ENCODE results near the gene TXNDC16.

TXNDC16 gene

GRCh38 chr14:52447236-52447635 lies 105.1 kb downstream of the TXNDC16 start:
- no peak for DNase-seq (ENCODE audit: low read depth)

DNA sequence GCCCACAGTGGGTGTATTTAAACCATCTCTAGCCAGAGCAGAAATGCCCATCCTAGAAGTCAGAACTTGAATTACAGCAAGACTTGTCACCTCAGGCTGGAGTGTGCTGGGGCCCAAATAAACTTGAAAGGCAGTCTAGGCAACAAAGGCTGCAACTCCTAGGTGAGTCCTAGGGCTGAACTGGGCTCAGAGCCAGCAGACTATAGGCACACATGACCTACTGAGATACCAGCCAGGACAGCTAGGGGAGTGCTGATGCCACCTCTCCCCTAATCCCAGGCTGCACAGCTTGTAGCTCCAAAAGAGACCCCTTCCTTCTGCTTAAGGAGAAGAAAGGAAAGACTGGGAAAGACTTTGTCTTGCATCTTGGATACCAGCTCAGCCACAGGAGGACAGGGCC lies 106.0 kb downstream of the TXNDC16 start:
- DNase-seq (ENCODE audit: low read depth): no peak

GRCh38 chr14:52443506-52443905 lies 108.8 kb downstream of the TXNDC16 start:
- DNase-seq (ENCODE audit: low read depth): no peak

- DNase-seq (ENCODE audit: low read depth): no peak
Measured at GRCh38 chr14:52442602-52443001, 109.7 kb downstream of the TXNDC16 start.

GRCh38 chr14:52442166-52442565 lies 110.1 kb downstream of the TXNDC16 start:
- DNase-seq (ENCODE audit: low read depth): no peak

- DNase-seq (ENCODE audit: low read depth): no peak
Measured at GRCh38 chr14:52439476-52439875, 112.8 kb downstream of the TXNDC16 start.

DNA sequence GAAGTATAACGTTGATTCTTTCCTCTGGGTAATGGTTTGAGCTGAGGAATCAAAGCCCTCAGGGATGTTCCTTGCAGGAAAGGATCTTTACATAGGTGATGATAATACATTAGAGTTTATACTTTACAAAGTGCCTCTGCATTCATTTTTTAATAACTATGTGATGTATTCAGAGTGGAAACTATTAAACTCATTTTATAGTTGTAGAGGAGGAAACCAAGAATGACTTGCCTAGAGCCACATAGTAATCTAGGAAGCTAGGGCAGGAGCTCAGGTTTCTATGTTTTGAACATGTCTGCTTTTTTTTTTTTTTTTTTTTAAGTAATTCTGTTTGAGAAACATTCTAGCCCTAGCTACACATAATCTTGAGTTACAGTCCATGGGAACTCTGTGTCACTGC lies 117.3 kb downstream of the TXNDC16 start:
- DNase-seq (ENCODE audit: low read depth): no peak

DNA sequence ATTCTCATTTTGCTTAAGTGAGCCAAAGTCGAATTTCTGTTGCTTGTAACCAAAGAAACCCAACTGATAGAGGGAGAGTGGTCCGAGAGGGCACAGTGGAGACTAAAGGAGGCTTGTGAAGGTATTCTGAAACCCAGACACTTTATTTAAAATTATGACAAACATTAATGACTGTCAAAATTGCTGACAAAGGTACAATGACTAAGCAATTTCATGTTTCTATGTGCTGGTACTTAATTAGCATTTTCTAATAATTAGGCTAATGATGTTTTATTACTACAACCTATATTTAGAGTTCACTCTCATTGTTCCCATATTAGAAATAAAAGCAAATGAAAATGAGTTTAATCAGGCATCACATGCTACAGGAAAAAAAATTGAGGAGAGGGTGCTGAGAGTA lies 121.8 kb downstream of the TXNDC16 start:
- DNase-seq (ENCODE audit: low read depth): no peak

GRCh38 chr14:52429451-52429850 lies 122.9 kb downstream of the TXNDC16 start:
- no peak for DNase-seq (ENCODE audit: low read depth)

GRCh38 chr14:52427460-52427859 lies 124.8 kb downstream of the TXNDC16 start:
- no peak for DNase-seq (ENCODE audit: low read depth)

DNA sequence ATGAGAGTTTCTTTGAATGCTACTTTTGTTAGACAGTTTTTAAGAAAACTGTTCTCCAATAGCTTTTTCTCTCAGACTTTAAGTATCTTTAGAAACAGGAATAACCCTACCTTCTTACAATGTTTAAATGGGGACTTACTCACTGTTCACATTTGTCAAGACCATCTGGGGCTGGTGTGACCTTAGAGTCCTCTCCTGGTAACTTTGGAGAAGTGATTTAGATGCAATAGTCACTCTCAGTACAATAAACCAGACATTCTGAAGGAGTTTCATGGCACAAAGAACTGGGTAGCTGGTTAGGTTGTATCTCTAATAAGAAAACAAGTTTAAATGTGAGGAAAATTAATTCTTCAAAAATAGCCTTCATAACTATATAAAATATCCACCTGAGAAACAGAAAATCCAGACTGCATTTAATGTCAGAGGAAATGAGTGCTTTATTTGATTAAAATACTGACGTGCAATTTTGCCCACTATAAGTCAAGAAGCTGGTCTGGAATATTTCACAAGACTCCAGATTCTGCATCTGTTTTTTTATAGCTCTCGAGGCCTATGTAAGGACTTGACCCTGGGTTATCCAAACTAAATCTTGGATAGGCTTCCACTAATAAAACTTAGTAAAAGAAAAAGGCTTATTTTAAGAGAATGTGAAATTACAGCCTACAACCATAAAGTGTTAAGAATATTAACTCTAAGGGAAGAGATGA lies 129.5 kb downstream of the TXNDC16 start:
- DNase-seq (ENCODE audit: low read depth): no peak

GRCh38 chr14:52417139-52417538 lies 135.2 kb downstream of the TXNDC16 start:
- DNase-seq (ENCODE audit: low read depth): no peak

GRCh38 chr14:52413729-52414408 lies 138.4 kb downstream of the TXNDC16 start:
- DNase-seq (ENCODE audit: low read depth): no peak

- DNase-seq (ENCODE audit: low read depth): no peak
Measured at GRCh38 chr14:52412426-52412825, 139.9 kb downstream of the TXNDC16 start.

DNA sequence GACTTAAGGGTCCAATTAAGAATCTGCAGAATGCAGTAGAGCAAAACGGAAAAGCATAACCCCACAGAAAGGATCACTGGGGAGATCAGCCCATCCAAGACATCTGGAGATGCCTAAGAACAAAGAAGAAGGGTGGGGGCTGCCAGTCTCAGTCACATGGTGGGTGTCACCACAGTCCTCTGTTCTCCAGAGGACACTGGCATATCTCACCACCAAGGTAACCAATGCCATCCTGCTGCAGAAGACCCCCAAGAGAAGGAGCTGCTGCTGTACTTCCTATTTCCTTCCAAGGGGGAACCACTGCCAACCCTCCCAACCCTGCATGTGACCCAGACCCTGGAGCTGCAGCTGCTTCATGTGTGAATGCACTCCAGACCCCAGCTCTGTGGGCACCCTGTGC lies 147.0 kb downstream of the TXNDC16 start:
- DNase-seq (ENCODE audit: low read depth): no peak

DNA sequence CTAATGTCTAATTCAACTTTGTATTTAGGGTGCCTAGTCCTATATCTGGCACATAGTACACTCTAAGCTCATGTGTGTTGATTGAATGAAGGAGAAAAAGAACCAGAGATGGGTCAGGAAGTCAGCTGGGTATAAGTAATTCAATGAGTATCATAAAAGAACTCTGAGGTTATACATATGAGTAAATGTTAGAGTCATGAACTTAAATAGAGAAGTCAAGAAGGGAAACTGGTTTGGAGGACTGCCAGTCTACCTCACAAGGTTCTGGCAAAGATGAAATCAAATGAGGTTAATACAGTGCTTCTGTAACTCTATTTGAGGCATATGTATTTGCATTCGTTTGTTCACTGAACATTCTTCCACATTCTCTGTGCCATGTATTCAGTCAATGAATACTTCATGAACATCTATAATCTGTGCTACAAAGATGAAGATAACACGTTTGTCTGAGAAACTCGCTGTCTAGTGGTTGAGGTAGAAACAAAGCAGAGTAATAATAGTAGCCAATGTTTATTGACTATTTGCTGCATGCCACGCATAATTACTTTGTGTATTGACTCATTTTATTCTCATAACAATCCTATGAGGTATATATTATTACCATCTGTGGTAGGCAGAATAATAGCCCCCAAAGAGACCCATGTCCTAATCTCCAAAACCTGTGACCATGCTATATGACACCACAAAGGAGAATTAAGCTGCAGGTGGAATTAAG lies 149.3 kb downstream of the TXNDC16 start:
- no peak for DNase-seq (ENCODE audit: low read depth)

DNA sequence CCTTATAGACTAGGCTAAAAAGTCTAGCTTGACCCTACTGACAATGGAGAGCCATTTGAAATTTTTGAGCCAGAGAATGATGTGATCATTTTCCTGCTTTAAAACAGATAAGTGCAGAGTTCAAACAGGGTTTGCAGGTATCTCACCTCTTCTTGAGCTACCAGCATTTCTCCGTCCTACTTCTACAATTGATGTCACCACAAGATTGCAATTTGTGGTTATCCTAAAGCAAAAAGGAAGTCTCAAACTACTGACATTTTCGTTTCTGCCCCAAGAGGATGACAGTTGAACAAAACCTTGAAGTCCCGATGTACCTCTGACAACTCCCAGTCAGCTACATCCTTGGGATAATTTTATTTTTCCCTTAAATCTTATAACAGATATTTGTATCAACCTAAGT lies 151.5 kb downstream of the TXNDC16 start:
- DNase-seq (ENCODE audit: low read depth): no peak

GRCh38 chr14:52399921-52400595 lies 152.2 kb downstream of the TXNDC16 start:
- DNase-seq (ENCODE audit: low read depth): no peak

DNA sequence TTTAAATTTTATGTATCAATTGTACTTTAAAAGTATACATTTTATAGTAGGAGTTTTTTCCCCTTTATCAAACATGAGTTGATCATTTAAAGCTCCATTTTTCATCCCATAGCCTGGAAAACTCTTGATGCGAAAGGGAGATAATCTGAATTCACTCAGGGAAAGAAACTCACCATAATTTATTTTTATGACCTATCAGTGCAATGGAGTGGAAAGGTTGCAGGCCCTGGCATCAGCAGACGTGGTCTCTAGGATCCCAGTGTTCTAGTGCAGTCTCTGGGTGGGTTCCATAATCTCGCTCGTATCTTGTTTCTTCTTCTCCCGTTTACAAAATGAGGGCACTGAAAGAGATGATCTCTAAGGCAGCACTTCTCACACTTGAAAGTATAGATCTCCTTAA lies 153.2 kb downstream of the TXNDC16 start:
- DNase-seq (ENCODE audit: low read depth): no peak

DNA sequence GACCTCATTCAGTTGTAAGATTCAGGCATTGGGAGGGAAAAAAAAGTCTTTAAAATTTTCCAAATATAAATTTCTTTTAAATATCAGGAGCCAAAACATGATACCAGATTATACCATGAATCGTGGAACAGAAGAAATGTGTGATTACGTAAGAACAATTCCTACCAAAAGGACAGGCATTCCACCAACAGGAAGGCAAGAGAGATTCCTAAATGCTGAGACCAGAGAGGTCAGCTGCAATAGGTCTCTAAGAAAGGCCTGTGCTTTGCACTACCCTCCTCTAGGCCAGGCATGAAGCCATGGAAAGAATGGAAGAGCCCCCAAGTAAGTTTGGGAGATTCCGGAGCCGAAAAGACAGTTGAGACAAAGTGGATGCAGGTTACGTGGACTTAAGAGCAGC lies 154.5 kb downstream of the TXNDC16 start:
- no peak for DNase-seq (ENCODE audit: low read depth)

DNA sequence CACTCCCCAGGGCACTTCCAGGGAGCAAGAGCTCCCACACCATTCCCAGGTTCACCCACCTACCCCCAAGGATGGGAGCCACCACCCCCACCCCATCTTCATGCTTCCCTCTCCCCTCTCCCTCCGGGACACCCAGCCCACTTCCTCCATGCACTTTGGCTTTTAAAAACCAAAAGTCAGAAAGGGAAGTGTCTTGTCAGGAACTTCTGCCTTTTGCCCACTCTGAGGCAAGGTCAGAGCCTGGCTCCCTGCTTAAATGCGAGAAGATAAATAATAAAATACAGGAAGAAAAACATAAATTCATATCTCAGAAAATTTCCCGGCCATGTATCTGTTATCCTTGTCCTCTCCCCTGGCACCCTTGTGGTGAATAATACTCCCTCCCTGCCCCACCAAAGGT lies 156.6 kb downstream of the TXNDC16 start:
- no peak for DNase-seq (ENCODE audit: low read depth)

DNA sequence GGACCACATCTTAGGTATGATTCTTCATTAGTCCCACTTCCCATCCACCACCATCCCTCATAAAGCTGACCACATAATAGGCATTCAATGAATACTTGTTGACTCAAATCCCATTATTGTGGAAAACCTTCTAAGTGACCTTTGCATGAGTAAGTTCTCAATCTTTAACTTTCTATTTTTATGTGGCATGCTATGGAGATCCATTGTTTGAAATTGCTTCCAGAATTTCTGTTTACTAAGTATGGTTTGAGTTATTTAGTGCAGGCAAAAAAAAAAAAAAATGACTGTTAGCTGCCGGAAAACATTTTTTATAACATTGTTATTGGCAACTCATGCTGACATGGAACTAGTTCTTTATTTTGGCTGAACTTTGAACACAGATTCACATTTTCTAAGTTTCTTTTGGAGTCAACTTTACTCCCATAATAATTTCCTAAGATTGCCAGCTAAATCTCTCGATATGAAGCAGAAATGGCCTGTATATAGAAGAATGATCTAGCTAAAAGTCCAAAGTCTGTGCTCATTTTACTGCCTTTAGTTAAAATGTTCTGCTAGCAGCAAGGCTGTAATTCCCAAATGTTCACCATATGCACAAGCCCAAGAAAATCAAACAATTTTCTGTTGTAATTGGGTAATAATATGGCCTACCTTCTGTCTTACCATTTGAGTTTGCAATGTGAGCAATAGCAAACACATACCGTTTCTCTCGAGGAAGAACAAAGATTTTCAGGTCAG lies 160.3 kb downstream of the TXNDC16 start:
- DNase-seq (ENCODE audit: low read depth): no peak

All from activated gamma-delta T cell treated with anti-CD3 and anti-CD28 coated beads, Interleukin-2, amount 50 U/mL, for 16 hours (primary cell).